ENCODE data around the gene VPS35L. TPM values are rescaled to one million over a fixed set of nuclear protein-coding genes. Genes with fewer than 3 reads are reported as not detected.

The VPS35L gene
- total RNA-seq, 1 donor from 2014 or later: 79.0 TPM

DNA sequence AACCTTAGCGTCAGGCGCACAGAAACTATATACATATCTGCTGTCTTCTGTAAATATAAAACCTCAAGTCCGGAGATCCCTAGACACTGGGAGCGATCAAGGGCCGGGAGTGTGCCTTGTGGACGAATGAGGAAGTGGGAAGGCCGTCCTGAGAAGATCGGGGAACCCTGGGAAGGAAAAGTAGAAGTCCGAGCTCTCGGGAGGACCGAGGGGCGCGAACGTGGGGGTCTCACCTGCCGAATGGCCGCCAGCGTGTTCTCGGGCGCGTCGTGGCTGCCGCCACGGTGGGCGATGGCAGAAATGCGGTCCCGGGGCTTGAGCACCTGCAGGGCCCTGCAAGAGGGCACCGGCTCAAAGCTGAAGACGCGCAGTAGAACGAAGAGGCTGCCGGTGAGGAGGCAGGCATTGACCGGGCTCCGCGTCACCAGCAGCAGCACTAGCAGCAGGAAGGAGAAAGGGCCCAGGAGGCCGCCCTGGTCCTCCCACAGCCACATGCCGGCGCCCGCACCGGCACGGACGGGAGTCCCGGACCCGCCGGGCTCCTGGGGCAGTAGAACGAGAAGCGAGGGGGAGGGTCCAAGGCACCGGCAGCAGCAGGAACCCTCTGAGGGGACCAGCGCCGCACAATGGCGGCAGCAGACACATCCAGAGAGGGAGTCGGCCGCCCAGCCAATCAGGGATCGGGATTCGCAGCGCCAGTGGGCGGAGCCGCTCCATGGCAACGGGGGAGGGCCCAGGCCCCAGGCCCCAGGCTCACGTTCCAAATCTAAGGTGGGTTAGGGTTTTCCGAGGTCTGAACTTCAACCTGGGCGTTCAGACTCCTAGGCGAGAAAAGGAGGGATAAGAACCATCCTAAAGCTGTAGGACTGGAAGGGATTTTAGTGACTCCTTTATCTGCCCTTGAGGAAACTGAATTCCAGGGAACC lies 33.8 kb upstream of the VPS35L start, which contains the start of gene GDE1:
GDE1 (minus strand) TSS at position 628 of the 926 bp plus-strand sequence; CDS start at position 494, 134 bp downstream.
- peaks cover 60% of the 10 kb centered on the region for H3K4me1 Mint-ChIP-seq (ENCODE audit: unreplicated experiment)
- no peaks in the 10 kb centered on the region for H3K27me3 Mint-ChIP-seq (ENCODE audit: unreplicated experiment)
- H3K36me3 Mint-ChIP-seq (ENCODE audit: unreplicated experiment): peaks cover 4% of the 10 kb centered on the region
- H3K4me3 Mint-ChIP-seq (ENCODE audit: unreplicated experiment): peak within 1 kb of the TSS; percentile 89
- no peaks in the 10 kb centered on the region for H3K9me3 Mint-ChIP-seq (ENCODE audit: unreplicated experiment)
- H3K27ac Mint-ChIP-seq (ENCODE audit: unreplicated experiment): peak within 1 kb of the TSS; percentile 87
- peak; percentile 97 for DNase-seq (ENCODE audit: extremely low spot score, unreplicated experiment)
- TF ChIP-seq, protein P1, sequence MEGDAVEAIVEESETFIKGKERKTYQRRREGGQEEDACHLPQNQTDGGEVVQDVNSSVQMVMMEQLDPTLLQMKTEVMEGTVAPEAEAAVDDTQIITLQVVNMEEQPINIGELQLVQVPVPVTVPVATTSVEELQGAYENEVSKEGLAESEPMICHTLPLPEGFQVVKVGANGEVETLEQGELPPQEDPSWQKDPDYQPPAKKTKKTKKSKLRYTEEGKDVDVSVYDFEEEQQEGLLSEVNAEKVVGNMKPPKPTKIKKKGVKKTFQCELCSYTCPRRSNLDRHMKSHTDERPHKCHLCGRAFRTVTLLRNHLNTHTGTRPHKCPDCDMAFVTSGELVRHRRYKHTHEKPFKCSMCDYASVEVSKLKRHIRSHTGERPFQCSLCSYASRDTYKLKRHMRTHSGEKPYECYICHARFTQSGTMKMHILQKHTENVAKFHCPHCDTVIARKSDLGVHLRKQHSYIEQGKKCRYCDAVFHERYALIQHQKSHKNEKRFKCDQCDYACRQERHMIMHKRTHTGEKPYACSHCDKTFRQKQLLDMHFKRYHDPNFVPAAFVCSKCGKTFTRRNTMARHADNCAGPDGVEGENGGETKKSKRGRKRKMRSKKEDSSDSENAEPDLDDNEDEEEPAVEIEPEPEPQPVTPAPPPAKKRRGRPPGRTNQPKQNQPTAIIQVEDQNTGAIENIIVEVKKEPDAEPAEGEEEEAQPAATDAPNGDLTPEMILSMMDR (IDR thresholded peaks at IDR 0.05): peak; percentile 44

DNA sequence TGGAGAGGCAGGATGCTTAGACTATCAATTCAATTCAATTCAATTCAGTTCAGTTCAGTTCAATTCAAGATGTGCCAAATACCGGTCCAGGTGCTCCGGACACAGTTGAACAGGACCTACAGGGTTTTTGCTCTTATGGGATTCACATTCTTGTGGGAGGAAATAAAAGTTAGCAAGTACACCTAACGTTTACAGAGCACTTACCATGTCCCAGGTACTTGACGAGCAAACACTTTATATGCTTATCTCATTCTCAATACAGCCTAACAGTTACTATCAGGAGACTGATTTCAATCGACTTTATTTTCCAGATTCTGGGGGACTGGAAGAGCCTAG lies 33.1 kb upstream of the VPS35L start:
- peaks cover 54% of the 10 kb centered on the region for H3K4me1 Mint-ChIP-seq (ENCODE audit: unreplicated experiment)
- H3K27ac Mint-ChIP-seq (ENCODE audit: unreplicated experiment): peak overlapping the region; percentile 87
- peaks cover 4% of the 10 kb centered on the region for H3K36me3 Mint-ChIP-seq (ENCODE audit: unreplicated experiment)
- no peak for DNase-seq (ENCODE audit: extremely low spot score, unreplicated experiment)
- no peaks in the 10 kb centered on the region for H3K9me3 Mint-ChIP-seq (ENCODE audit: unreplicated experiment)
- no peaks in the 10 kb centered on the region for H3K27me3 Mint-ChIP-seq (ENCODE audit: unreplicated experiment)
- H3K4me3 Mint-ChIP-seq (ENCODE audit: unreplicated experiment): peak overlapping the region; percentile 89
- TF ChIP-seq, protein P1 (IDR thresholded peaks at IDR 0.05): no peak

DNA sequence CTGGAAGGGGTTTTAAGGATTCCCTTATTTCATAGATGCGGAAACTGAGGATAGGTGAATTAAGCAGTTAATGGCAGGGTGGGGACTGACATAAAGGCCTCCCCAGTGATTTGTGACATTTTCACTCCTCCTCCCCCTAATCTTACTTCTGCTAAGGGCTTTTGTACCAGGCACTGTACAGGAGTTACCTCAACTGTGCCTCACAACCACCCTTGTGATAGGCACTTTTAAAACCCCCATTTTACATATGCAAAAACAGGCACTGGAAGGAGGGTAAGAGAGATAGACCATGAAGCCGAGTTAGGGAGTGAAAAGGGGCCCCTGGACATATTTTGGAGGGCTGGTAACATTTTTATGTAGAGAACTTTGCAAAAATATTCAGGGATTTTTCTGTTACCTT lies 32.7 kb upstream of the VPS35L start:
- H3K4me1 Mint-ChIP-seq (ENCODE audit: unreplicated experiment): peaks cover 50% of the 10 kb centered on the region
- H3K36me3 Mint-ChIP-seq (ENCODE audit: unreplicated experiment): peaks cover 4% of the 10 kb centered on the region
- DNase-seq (ENCODE audit: extremely low spot score, unreplicated experiment): no peak
- H3K27me3 Mint-ChIP-seq (ENCODE audit: unreplicated experiment): no peaks in the 10 kb centered on the region
- TF ChIP-seq, protein P1 (IDR thresholded peaks at IDR 0.05): no peak
- H3K4me3 Mint-ChIP-seq (ENCODE audit: unreplicated experiment): no peak overlapping the region
- H3K27ac Mint-ChIP-seq (ENCODE audit: unreplicated experiment): no peak overlapping the region
- no peaks in the 10 kb centered on the region for H3K9me3 Mint-ChIP-seq (ENCODE audit: unreplicated experiment)

DNA sequence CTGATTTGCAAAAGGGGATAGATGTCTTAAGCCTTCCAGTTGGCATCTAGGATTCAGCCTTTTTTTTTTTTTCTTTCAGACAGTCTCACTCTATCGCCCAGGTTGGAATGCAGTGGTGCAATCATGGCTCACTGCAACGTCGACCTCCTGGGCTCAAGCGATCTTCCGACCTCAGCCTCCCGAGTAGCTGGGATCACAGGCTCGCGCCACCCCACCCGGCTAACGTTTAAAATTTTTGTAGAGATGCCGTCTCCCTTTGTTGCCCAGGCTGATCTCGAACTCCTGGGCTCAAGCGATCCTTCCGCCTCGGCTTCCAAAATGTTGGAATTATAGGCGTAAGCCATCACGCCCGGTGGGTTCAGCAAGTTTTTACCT lies 32.3 kb upstream of the VPS35L start:
- no peak for DNase-seq (ENCODE audit: extremely low spot score, unreplicated experiment)
- Mint-ChIP-seq H3K27ac (ENCODE audit: unreplicated experiment) (peak overlapping the region; percentile 96), H3K4me1 (ENCODE audit: unreplicated experiment) (peaks cover 48% of the 10 kb centered on the region), H3K9me3 (ENCODE audit: unreplicated experiment) (no peaks in the 10 kb centered on the region), H3K27me3 (ENCODE audit: unreplicated experiment) (no peaks in the 10 kb centered on the region), H3K4me3 (ENCODE audit: unreplicated experiment) (no peak overlapping the region), H3K36me3 (ENCODE audit: unreplicated experiment) (peaks cover 5% of the 10 kb centered on the region)
- TF ChIP-seq, protein P1 (IDR thresholded peaks at IDR 0.05): no peak

DNA sequence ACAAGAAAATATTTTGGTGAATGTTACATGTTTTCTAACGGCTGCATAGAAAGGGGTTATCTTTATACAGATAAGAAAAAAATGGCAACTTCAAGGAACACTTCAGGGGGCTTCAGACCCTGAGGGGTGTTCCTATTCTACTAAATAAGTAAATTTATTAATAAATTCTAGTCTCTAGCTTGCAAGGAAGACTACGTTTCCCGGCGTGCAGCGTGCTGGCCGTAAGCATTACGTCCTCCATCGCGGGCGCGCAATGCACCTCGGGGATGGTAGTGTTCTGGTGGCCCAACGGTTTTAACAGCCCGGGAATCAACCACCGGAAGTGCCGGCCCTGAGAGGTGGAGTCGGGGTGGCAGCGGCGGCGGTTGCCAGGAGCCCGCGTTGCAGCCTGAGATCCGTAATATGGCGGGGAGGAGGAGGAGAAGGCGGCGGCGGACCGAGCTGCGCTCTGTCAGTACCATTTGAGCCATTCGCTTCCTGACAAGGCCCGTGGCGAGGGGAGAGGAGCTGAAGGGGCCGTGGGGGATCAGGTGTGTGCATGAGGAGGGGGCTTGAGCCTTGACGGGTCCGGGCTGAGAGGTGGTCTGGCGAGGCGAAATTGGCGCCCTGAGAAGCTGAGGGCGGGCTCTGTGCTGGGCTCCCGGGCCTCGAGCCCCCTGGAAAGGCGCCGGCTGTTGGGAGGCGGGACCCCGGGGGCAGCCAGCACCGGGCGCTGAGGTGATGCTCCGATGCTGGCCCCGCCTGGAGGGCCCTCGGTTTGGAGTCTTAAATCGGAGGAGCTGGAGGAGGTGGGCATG lies 31.7 kb upstream of the VPS35L start, which contains the start of gene CCP110:
CCP110 (plus strand) TSS at position 384 of the 797 bp plus-strand sequence. CDS start 3,940 bp downstream, outside the sequence.
- peaks cover 43% of the 10 kb centered on the region for H3K4me1 Mint-ChIP-seq (ENCODE audit: unreplicated experiment)
- peaks cover 7% of the 10 kb centered on the region for H3K36me3 Mint-ChIP-seq (ENCODE audit: unreplicated experiment)
- no peaks in the 10 kb centered on the region for H3K27me3 Mint-ChIP-seq (ENCODE audit: unreplicated experiment)
- peak; percentile 98 for DNase-seq (ENCODE audit: extremely low spot score, unreplicated experiment)
- TF ChIP-seq, protein P1 (IDR thresholded peaks at IDR 0.05): no peak
- H3K9me3 Mint-ChIP-seq (ENCODE audit: unreplicated experiment): no peaks in the 10 kb centered on the region
- H3K4me3 Mint-ChIP-seq (ENCODE audit: unreplicated experiment): peak within 1 kb of the TSS; percentile 99
- peak within 1 kb of the TSS; percentile 96 for H3K27ac Mint-ChIP-seq (ENCODE audit: unreplicated experiment)

All from osteocyte (in vitro differentiated cells).